Spleen (tissue), 7 donors: ENCODE data around the gene PRRG2.

Source experiments
- CTCF ChIP-seq, 11 experiments: fragments of 200-600 bp in 7 of 11; fragments of 450-650 bp in 4 of 11; sonication (generic) in 4 of 11; IDR thresholded peaks in 8 of 11; conservative IDR thresholded peaks in 3 of 11; 1 replicate in 7 of 11; 2 replicates in 4 of 11; pipeline versions ENCODE4 v1.4.0 to v1.8.0; 2016 to 2021; ENCODE audit warnings: antibody characterized with exemption in 11 of 11, inconsistent platforms in 4 of 11, mild to moderate bottlenecking in 1 of 11
- POLR2A ChIP-seq, 3 donors: fragments of 450-650 bp; IDR thresholded peaks; one replicate each; pipeline ENCODE4 v1.5.1; 2017; ENCODE audit warnings: antibody characterized with exemption in 3 of 3, mild to moderate bottlenecking in 1 of 3
- donor health status: DM: no; HTN: no; CAD: no; lungs with moderate emphysema.
- donor health status: DM: no; HTN: no; CAD: no.
- donor health status: DM: no; HTN: no; CAD: no.

DNA sequence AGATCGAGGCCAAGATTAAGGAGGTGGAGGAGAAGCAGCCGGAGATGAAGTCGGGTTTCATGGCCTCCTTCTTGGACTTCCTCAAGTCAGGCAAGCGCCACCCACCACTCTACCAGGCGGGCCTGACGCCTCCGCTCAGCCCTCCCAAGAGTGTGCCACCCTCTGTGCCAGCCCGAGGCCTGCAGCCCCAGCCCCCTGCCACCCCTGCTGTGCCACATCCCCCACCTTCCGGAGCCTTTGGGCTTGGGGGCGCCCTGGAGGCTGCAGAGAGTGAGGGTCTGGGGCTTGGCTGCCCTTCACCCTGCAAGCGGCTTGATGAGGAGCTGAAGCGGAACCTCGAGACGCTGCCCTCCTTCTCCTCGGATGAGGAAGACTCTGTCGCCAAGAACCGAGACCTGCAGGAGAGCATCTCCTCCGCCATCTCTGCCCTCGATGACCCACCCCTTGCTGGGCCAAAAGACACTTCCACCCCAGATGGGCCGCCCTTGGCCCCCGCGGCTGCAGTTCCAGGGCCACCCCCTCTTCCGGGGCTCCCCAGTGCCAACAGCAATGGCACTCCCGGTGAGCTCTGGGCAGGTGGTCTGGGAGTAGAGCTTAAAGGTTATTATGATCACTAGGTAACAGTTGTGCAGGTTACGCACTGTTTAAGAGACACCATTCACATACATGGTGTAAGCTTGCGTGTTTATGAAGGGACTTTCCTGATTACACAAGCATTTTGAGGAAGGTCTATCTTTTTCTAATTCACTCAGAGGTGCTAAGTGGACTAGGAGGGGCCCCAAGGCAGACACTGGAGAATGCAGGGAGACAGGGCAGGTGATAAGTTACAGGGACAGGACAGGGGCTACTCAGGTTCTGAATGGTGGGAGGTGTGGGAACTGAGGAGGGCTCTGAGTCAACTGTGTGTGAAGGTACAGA is 18.5 kb downstream of the PRRG2 start:
- TF ChIP-seq CTCF (IDR thresholded peaks at IDR 0.05 in 8 of 11, conservative IDR thresholded peaks at IDR 0.05 in 3 of 11), result no peak
- TF ChIP-seq POLR2A (IDR thresholded peaks at IDR 0.05), result no peak
